Measurements from ENCODE around the gene MAP3K6.

Gene MAP3K6

DNA sequence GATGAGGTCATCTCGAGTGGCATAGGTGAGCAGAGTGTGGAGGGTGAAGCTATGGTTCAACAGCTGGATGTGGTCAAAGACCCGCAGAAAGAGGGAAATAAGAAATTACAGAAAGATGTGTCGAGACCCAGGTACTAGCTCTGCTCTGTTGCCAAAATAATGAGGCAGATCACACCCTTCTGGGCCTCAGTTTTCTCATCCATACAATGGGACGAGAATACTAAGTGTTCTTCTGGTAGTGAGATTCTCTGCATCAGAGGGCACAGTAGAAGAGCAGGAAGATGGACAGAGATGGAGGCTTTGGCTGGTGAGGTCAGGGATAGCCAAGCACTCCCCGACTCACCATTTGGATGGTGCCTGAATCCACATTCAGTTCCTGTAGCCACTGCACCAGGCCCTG, 11.1 kb downstream of the MAP3K6 start:
- DNase-seq (ENCODE audit: low read depth), result no peak

- no peak for DNase-seq (ENCODE audit: low read depth)
Measured at GRCh38 chr1:27353629-27354028, 13.1 kb downstream of the MAP3K6 start.

DNA sequence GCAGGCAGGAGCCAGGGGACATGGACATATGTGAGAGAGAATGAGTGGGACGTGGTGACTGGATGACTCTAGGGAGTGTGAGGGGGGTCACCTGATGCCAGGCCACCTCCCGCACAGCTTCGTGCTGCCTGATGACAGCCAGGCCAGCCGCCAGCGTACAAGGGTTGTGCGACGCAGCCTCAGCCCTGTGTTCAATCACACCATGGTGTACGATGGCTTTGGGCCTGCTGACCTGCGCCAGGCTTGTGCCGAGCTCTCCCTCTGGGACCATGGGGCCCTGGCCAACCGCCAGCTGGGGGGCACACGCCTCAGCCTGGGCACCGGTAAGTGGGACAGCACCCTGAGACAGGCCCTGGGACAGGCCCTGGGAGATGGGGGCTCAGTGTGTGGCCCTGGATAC, 13.6 kb downstream of the MAP3K6 start:
- no peak for DNase-seq (ENCODE audit: low read depth)

GRCh38 chr1:27351541-27352107, 15.1 kb downstream of the MAP3K6 start:
- no peak for DNase-seq (ENCODE audit: low read depth)

DNA sequence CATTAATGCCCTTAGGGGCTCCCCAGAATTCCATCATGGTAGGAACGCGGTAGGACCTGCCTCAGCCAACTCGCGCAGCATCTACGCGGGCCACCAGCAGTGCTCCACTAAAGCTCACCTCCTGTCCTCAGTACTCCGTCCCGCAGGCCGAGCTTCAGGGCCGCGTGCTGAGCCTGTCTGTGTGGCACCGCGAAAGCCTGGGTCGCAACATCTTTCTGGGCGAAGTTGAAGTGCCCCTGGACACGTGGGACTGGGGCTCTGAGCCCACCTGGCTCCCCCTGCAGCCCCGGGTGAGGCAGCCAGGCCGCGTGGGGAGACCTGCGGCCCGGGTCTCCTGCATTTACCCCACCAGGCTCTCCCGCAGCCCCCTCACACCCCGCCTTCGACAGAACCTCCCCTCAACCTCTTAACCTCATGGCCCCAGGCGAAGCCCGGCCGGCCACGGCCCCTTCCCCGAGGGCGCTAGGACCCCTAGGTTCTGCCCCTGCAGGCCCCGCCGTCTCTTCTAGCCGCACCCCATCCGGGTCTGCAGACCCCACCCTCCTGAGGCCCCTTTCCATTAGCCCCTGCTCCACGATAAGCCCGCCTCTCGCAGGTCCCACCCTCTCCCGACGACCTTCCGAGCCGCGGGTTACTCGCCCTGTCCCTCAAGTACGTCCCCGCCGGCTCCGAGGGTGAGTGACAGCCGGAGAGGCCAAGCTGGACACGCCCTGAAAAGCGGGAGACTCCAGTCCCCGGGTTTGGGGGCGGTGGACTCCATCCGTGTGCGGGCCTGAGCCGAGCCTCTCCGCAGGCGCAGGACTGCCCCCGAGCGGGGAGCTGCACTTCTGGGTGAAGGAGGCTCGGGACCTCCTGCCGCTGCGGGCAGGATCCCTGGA, 15.9 kb downstream of the MAP3K6 start:
- no peak for DNase-seq (ENCODE audit: low read depth)

GRCh38 chr1:27349784-27350662, 16.7 kb downstream of the MAP3K6 start:
- DNase-seq (ENCODE audit: low read depth), result no peak

GRCh38 chr1:27348861-27349783, 17.6 kb downstream of the MAP3K6 start:
- no peak for DNase-seq (ENCODE audit: low read depth)

DNA sequence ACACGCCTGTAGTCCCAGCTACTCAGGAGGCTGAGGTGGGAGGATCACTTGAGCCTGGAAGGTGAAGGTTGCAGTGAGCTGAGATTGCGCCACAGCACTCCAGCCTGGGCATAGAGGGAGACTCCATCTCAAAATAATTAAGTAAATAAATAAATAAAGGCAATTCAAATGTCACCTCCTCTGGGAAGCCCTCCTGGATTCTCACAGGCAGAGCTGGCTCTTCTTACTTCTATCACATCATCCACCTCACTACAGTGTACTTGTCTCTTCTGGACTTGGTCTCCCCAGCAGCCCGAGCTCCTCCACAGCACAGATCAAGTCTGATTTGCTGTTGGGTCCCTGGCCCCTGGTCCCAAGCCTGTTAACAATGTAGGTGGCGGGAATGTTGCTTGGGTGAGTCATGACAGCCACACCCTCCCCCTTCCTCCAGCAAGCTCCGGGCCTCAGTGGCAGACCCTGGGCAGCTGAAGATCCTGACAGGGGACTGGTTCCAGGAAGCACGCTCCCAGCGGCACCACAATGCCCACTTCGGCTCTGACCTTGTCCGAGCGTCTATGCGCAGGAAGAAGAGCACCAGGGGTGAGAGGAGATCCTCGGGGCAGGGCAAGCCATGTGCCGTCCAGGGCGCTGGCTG, 19.7 kb downstream of the MAP3K6 start:
- no peak for DNase-seq (ENCODE audit: low read depth)

DNA sequence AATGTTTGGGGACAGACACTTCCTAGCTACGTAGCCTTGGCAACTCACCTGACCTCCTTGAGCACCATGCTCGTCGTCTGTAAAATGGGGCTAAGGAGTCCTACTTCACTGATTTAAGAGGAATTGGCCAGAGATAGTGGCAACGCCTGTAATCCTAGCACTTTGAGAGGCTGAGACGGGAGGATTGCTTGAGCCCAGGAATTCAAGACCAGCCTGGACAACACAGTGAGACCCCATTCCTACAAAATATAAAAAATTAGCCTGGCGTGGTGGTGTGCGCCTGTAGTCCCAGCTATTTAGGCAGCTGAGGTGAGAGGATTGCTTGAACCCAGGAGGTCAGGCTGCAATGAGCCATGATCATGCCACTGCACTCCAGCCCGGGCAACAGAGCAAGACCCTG, 20.4 kb downstream of the MAP3K6 start:
- no peak for DNase-seq (ENCODE audit: low read depth)

- DNase-seq (ENCODE audit: low read depth), result no peak
Measured at GRCh38 chr1:27345272-27345671, 21.5 kb downstream of the MAP3K6 start.

DNA sequence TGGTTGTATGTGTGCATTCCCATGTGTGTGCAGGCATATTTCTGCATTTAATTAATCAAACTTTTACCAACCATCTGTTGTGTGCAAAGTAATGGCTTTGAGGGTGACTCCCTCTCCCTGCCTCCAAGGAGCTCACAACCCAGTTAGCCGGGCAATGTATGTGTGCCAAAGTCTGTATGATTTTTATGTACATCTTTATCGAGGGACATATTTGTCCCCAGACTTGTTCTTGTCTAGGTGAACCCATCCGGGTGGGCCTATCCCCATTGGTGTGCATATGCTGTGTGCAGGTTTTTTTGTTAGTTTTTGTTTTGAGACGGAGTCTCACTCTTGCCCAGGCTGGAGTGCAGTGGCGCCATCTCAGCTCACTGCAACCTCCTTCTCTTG, 23.1 kb downstream of the MAP3K6 start:
- DNase-seq (ENCODE audit: low read depth), result no peak

DNA sequence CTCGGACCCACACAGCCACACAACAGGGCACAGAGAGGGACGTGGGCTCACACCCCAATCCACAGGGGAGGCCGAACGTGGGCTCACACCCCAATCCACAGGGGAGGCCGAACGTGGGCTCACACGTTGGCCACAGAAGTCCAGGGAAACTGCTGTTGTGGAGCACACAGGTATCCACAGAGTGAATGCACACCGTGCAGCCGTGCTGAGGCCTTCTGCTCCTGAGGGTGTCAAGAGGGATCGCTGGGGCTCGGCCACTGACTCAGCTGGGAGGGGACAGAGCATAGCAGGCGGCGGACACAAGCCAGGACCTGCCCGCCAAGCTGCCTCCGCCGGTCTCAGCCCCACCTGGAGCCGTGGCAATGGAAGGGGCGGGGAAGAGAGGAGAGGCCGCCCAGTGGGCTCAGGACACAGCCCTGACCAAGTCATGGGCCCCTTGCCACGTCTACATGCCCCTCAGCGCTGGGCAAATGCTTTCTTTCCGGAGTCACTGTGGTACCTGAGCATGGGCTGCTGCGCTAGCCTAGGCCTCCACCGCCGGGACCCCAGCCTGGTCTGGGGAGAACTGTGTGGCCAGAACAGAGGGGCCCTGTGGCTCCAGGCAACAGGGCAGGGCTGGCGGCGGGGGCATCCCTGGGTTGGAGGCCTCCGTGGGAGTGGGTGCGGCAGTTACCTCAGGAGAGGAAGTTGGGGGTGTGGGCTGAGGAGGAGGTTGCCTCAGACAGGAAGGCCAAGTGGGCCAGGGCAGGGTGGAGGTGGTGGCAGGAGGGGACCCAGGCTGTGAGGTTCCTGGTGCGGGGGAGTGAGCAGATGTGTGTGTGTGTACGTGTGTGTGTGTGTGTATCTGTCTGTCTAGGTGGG, 23.8 kb downstream of the MAP3K6 start:
- DNase-seq (ENCODE audit: low read depth), result peak; percentile 81

DNA sequence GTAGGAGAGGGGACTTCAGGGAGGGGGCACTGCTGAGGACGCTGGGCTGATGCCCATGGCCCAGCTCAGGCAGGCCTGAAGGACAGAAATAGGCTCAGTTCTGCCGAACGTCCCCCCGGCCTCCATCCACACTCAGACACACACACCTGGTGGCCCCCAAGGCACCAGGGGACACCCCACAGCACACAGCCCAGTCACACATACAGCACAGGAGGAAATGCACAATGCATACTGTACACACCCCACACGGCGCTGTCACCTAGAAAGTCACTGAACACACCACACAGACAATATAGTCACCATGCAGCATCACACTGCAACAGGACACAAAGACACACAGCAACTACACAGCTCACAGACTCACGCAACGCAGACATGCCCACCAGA, 24.4 kb downstream of the MAP3K6 start:
- no peak for DNase-seq (ENCODE audit: low read depth)

DNA sequence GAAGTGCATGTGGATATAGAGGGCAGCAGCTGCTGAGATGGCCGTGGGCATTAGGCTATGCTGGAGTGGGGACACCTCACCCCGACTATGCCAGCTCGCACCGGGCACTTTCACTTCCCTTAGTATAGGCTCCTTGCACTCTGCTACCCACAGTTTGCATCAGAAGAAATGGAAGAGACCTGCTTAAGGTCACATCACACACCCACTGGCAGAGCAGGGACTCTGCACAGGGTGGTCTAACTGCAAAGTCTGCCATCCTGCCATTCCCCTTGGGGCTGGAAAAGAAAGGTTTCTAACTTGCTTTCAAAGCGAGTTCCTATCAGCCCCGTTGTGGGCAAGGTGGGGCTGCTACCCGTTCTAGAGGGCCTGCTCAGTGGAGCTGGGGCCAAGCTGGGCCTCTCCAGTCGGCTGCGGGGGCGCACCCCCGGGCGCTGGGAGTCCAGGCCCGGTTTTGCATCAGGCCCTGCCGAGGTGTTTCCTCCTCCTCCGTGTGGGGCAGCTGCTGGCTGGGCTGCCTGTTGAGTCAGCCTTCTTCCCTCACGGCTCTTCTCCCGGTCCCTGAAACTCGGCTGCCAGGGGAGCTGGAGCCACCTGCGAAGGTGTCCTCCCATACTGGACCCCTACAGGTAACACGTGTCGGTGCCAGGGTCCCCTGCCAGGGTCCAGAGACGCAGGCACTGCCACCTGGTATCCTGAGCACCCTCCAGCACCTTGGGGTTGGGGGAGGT, 25.1 kb downstream of the MAP3K6 start, which contains the start of gene SYTL1:
TSS of gene SYTL1 (plus strand) at position 498 of the 728 bp plus-strand sequence. CDS start 3,313 bp downstream, outside the sequence.
- DNase-seq (ENCODE audit: low read depth), result no peak

DNA sequence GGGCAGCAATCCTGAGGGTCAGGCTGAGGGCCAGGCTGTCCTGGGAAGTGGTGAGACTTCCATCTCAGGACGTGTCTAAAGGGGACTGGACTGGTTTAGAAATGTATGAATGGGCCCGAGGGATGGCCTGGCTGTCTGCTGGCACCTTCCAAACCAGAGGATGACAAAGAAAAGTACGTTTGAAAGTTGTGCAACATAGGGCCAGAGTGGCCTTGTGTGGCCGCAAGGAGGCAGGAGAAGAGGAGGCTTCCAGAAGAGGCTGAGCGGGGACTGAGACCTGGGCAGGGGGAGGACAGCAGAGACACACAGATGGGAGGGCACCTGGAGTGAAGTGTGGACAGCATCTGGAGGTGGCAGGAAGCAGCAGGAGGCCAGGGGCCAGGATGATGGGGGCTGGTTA, 27.5 kb downstream of the MAP3K6 start:
- DNase-seq (ENCODE audit: low read depth), result no peak

DNA sequence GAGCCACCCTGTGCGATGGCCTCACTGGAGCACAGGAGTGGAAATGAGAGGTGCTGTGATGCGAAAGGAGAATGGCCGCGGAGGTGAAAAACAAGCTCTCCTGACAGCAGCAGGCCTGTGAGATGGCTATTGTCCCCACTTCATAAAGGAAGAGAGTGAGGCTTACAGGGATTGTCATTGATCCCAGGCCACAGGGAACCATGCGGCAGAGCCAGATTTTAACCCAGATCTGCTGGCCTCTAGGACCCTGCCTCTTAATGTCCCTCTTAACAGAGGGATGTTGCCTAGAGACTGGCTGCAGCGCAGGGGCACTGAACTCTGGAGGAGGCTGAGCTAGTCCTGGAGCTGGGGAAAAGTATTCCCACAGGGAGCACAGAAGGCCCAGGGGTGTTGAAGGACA, 28.0 kb downstream of the MAP3K6 start:
- DNase-seq (ENCODE audit: low read depth), result no peak

DNA sequence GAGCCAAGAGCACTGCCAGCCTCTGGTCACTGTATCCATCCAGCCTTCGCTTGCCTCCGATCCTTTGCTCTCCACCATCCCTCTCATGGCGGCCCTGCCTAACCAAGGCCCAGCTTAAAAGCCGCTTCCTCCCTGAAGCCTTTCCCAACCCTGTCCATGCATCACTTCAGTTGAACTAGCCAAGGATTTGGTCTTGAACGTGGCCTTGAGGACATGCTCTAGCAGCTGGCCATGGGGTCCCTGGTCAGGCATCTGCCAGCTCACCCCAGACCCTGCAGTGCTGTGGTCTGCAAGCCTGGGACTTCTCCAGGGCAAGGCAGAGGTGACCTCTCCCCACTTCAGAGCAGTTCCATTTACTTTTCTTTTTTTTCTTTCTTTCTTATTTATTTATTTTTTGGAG, 30.0 kb downstream of the MAP3K6 start:
- no peak for DNase-seq (ENCODE audit: low read depth)

DNA sequence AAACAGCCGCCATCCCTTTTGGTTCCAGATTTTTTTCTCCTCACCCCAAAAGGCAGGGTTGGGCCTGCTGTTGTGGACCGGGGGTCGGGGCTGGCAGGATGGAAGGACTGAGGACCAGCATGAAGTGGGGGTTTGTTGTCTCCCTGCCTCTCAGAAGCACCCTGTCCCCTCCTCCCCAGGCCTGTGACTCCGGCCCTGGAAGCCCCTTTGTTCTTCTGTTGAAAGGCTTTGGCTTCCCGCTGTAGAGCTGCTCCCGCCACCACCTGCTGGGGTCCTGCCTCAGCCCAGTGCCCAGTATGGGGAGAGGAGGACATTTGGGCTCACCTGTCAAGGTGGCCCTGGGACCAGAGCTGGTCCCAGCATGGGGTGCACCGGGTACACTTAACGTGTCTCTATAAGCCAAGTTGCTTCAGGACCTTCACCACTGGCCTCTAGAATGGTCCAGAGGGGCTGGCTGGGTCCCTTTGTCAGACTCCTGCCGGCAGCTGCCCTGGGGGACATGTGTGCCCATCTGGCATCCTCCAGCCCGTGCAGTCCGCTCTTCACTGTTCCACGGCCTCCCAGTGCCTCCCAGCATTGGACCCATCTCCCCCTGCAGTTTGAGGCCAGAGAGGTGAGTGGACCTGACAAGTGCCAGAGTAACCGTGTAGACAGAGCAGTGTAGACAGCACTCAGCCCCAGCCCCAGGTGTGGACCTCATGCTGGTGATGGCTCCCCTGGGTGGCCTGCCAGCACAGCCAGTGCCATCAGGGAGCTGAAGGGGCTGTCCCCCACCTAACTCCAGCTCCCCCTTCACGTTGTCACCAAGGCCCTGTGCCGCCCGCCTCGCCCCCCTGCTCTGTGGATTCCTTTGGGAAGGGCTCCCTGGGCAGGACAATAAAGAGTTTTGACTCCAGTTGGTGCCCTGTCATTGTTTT, 31.0 kb downstream of the MAP3K6 start:
- no peak for DNase-seq (ENCODE audit: low read depth)
